Measurements from ENCODE around the gene SPATA2. TPM values are rescaled to one million over a fixed set of nuclear protein-coding genes. Genes with fewer than 3 reads are reported as not detected.
A peak's percentile ranks its signal among the peaks of the same experiment; 100 is the strongest.

Gene SPATA2
- total and polyA plus RNA-seq, 2 of the 13 experiments (the other 11 are each of a cell fraction or from before 2014, with no cell fraction given): 3.2 to 8.7 TPM

- TF ChIP-seq HMGXB3 (CRISPR knock-in tag; IDR thresholded peaks at IDR 0.05; ENCODE audit: borderline replicate concordance): 0 out of 2 replicates have a peak, but pooled peaks have one; percentile 21
- TF ChIP-seq ISL2 (CRISPR knock-in tag; IDR thresholded peaks at IDR 0.05): 0 out of 2 replicates have a peak, but pooled peaks have one; percentile 43
- TF ChIP-seq ZNF776 (CRISPR knock-in tag; IDR thresholded peaks at IDR 0.05): no peak
- TF ChIP-seq PHF8 (CRISPR knock-in tag; IDR thresholded peaks at IDR 0.05): no peak
- TF ChIP-seq NFE2L2 (IDR thresholded peaks at IDR 0.05; ENCODE audit: low read length): no peak
- 0 out of 2 replicates have a peak, but pooled peaks have one; percentile 44 for TF ChIP-seq ZNF839 (CRISPR knock-in tag; IDR thresholded peaks at IDR 0.05; ENCODE audit: borderline replicate concordance)
- no peak for TF ChIP-seq GABPA (IDR thresholded peaks at IDR 0.05; ENCODE audit: low read depth, low read length)
- no peak for TF ChIP-seq GABPA (CRISPR knock-in tag; IDR thresholded peaks at IDR 0.05; ENCODE audit: low read depth)
- TF ChIP-seq ZNF788 (CRISPR knock-in tag; IDR thresholded peaks at IDR 0.05; ENCODE audit: borderline replicate concordance): peak; percentile 79; the same call in 1 of the 2 replicates
- no peak for TF ChIP-seq GMEB1 (CRISPR knock-in tag; IDR thresholded peaks at IDR 0.05; ENCODE audit: borderline replicate concordance)
- TF ChIP-seq THAP8 (CRISPR knock-in tag; IDR thresholded peaks at IDR 0.05; ENCODE audit: borderline replicate concordance): no peak
- TF ChIP-seq ZZZ3 (CRISPR knock-in tag; IDR thresholded peaks at IDR 0.05; ENCODE audit: borderline replicate concordance): peak; percentile 21; the same call in 1 of the 2 replicates
- TF ChIP-seq ZSCAN22 (CRISPR knock-in tag; IDR thresholded peaks at IDR 0.05): no peak
- TF ChIP-seq CREBL2 (CRISPR knock-in tag; IDR thresholded peaks at IDR 0.05; ENCODE audit: borderline replicate concordance): no peak
- no peak for TF ChIP-seq TBP (CRISPR knock-in tag; IDR thresholded peaks at IDR 0.05)
- TF ChIP-seq ZNF343 (CRISPR knock-in tag; IDR thresholded peaks at IDR 0.05): no peak
- TF ChIP-seq ZNF337 (CRISPR knock-in tag; IDR thresholded peaks at IDR 0.05; ENCODE audit: borderline replicate concordance, low read depth): no peak
- no peak; the same call in 1 of the 2 replicates for TF ChIP-seq KMT2A (CRISPR knock-in tag; IDR thresholded peaks at IDR 0.05)
- no peak for TF ChIP-seq ATF1 (CRISPR knock-in tag; IDR thresholded peaks at IDR 0.05)
- no peak for TF ChIP-seq ELK4 (CRISPR knock-in tag; IDR thresholded peaks at IDR 0.05; ENCODE audit: borderline replicate concordance)
- TF ChIP-seq IRX3 (CRISPR knock-in tag; IDR thresholded peaks at IDR 0.05; ENCODE audit: borderline replicate concordance, low read depth): no peak
Observed at GRCh38 chr20:49937027-49937929, 21.9 kb upstream of the SPATA2 start (continued).

Measured in HepG2 (cell line).